Right ventricle myocardium superior (tissue), 1 donor: ENCODE data around the gene NFIL3. TPM values are rescaled to one million over a fixed set of nuclear protein-coding genes. Genes with fewer than 3 reads are reported as not detected.
"Not testable (repeated sequence)": the region's sequence is repeated elsewhere in the genome, so short reads cannot be mapped to it uniquely, and the experiment has no call there.

Experiments
- ATAC-seq: fragments of 200-7000 bp; cut with Tn5 transposase; one replicate; pipeline ENCODE4 v1.9.1; 2020; ENCODE audit warnings: mild to moderate bottlenecking; ENCODE audit not compliant: poor library complexity
- DNase-seq: peaks from one replicate; pipeline ENCODE4 v3.0.0-alpha.2; 2020
- intact Hi-C: fragments of 100-400 bp; cut with DNase I; formaldehyde crosslinking; loops from one replicate; pipeline ENCODE4 v1.11.2; 2022
- long read RNA-seq: library from polyadenylated mRNA; unstranded; transcript quantifications from one replicate; pipeline ENCODE4 v2.0.0, GENCODE V29; 2021
- total RNA-seq: library from RNA; stranded (reverse); fragmentation: NEBNext Ultra II Directional; extraction: Animal tissue kit (Norgen Biotek cat#: 25700); gene quantifications from one replicate; pipeline ENCODE4 v1.2.1, GENCODE V29; 2021
- donor health status: DM: no; HTN: yes; CAD: no; lungs with severe emphysema.

Gene NFIL3, protein sequence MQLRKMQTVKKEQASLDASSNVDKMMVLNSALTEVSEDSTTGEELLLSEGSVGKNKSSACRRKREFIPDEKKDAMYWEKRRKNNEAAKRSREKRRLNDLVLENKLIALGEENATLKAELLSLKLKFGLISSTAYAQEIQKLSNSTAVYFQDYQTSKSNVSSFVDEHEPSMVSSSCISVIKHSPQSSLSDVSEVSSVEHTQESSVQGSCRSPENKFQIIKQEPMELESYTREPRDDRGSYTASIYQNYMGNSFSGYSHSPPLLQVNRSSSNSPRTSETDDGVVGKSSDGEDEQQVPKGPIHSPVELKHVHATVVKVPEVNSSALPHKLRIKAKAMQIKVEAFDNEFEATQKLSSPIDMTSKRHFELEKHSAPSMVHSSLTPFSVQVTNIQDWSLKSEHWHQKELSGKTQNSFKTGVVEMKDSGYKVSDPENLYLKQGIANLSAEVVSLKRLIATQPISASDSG
- 19.9 TPM for total RNA-seq
- long read RNA-seq, transcript NFIL3-201 (2 exons, 2,085 nt), result major isoform, 62 of 73 reads
- long read RNA-seq, partial matches to known transcripts, result 0 of 73 reads
- long read RNA-seq, other reads (novel, unspliced or antisense), result 11 of 73 reads

DNA sequence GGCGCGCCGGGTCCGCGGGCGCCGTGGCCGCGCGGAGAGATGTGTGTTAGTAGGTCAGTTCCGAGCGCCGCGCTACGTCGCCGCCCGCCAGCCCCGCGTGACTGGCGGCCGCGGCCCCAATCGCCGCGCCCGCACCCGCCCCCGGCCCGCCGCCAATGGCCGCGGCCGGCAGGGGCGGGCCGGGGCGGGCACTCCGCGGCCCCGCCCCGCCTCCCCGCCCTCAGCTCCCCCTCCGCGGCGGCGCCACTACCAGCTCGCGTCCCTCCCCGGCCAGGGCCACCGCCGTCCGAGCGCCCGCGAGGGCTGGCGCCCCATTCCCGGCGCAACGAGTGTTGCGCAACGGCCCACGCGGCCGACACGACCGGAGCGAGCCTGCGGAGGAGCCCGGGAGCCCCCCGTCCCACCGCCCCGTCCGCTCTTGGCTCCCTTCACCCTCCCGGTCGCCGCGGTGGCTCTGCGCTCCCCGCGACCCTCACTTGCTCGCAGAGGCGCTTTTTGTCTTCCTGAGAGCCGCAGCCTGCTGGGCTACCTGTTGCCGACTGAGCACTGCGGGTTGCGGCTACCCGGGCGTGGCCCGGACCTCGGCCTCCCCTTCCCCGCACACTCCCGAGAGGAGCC is at the start of gene NFIL3:
Gene NFIL3, minus strand, starts transcription at position 48 of the 618 bp plus-strand sequence. CDS start 13,098 bp downstream, outside the sequence.
- ATAC-seq, result peak; percentile 89
- peak; percentile 92 for DNase-seq
- intact Hi-C loops, result loop anchor here (5.0 kb wide), 1 partner anchor 387 kb away; no protein-coding TSS in a partner anchor

DNA sequence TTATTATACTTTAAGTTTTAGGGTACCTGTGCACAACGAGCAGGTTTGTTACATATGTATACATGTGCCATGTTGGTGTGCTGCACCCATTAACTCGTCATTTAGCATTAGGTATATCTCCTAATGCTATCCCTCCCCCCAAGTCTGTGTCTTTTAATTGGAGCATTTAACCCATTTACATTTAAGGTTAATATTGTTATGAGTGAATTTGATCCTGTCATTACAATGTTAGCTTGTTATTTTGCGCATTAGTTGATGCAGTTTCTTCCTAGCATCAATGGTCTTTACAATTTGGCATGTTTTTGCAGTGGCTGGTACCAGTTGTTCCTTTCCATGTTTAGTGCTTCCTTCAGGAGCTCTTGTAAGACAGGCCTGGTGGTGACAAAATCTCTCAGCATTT is 47.9 kb upstream of the NFIL3 start:
- ATAC-seq, DNase-seq, intact Hi-C loops: not testable (repeated sequence)

GRCh38 chr9:91465420-91465819 is 41.8 kb upstream of the NFIL3 start:
- ATAC-seq (no peak), DNase-seq (no peak)
- intact Hi-C loops, result no loop called here

DNA sequence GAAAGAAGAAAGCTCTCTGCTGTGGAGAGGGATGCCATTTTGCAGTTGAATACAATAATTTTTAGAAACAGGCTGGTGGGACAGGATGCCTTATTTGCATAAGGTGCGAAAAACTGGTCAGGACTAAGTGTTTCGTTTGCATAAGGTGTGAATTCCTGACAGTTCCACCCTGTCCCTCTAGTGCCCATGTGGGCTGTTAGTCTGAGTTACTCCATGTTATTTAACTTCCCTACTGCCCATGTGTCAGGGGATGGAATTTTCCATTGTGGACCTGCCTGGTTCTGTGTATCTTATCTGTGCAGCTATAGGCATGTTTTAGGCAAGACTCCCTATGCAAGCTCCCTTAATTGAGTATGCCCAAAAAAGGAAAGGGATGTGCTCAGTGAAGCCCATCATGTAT is 35.3 kb upstream of the NFIL3 start:
- intact Hi-C loops, result no loop called here
- no peak for ATAC-seq
- DNase-seq, result no peak

GRCh38 chr9:91452844-91453243 is 29.2 kb upstream of the NFIL3 start:
- DNase-seq (no peak), ATAC-seq (no peak)
- intact Hi-C loops, result no loop called here

DNA sequence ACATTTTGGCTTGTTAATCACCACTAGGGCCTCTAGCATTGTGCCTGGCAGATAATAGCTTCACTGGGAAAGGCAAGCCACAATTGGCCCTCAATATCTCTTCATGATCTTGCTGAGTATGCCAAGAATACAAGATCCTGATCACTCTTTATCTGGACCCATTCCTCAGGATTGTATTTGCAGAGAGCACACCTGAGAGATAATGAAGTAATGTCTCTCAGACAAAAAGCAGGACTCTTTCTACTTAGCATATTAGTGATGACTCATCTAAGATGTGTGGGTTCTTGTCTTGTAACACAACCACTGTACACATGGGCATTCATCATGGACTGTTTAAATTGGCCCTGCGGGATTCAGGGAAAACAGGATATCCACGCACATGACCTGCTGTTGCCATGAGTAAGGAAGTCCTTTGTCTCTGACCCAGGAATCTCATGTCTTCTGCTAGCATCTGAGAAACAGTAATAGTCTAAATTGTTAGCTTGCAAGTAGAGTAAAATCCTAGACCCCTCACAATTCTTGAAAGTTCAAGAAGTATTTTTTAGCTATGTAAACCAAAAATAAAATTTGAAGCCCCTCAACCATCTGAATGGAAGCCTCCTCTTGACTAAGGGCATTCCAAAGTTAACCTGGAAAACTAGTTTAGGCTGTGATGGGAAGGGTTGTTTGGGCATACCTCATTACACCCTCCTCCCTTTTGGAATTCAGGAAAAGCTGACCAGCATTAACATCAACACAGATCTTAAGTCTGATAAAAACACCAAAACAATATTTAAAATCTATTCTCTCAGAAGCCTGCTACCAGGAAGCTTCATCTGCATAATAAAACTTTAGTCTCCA is 28.0 kb upstream of the NFIL3 start:
- DNase-seq (no peak), ATAC-seq (no peak)
- intact Hi-C loops, result no loop called here

GRCh38 chr9:91445135-91445534 is 21.5 kb upstream of the NFIL3 start:
- DNase-seq (no peak), ATAC-seq (no peak)
- intact Hi-C loops, result no loop called here

DNA sequence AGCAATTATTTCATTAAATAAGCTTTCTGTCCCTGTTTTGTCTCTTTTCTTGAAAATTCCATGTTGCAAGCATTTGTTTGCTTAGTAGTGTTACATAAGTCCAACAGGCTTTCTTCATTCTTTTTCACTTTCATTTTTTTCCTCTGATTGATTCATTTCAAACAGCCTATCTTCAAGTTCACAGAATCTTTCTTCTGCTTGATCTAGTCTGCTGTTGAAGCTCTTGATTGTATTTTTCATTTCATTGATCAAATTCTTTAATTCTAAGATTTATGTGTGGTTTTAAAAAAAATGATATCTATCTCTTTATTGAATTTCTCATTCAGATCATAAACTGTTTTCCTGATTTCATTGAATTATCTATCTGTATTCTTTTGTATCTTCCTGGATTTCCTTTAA is 20.4 kb upstream of the NFIL3 start:
- intact Hi-C loops, result no loop called here
- DNase-seq, result no peak
- no peak for ATAC-seq

- no peak for DNase-seq
- ATAC-seq, result no peak
- intact Hi-C loops, result no loop called here
These were observed 19.8 kb upstream of the NFIL3 start for GRCh38 chr9:91443321-91443993.

DNA sequence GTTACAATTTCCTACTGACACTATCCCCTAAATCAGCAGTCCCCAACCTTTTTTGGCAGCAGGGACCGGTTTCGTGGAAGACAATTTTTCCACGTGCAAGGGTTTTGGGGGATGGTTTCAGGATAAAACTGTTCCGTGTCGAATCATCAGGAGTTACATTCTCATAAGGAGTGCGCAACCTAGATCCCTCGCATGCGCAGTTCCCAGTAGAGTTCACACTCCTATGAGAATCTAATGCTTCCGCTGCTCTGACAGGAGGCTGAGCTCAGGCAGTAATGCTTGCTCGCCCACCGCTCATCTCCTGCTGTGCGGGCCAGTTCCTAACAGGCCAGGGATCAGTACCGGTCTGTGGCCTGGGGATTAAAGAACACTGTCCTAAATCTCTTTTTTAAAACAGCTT is 13.2 kb upstream of the NFIL3 start:
- no peak for DNase-seq
- no peak for ATAC-seq
- intact Hi-C loops, result loop anchor here (10.0 kb wide), 1 partner anchor 248 kb away; no protein-coding TSS in a partner anchor

GRCh38 chr9:91433180-91433579 is 9.5 kb upstream of the NFIL3 start:
- intact Hi-C loops, result loop anchor here (10.0 kb wide), 1 partner anchor 252 kb away; no protein-coding TSS in a partner anchor

DNA sequence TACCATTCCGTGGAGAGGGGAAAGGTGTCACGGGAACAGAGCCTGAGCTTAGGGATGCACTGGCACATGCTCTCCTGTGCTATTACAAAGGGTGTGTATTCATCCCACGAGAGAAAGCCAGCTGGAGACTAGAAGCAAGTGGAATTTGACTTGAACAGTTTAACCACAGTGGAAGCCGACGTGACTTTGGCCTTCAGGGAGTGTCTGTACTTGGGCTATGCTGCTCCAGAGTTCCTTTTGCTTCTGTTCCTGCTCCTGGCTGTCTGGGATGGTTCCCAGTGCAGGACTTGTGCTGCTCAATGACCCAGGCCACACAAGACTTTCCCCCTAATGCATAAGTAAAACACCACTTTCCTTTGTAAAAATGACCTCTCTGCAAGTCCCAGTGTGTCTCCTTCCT is 7.9 kb upstream of the NFIL3 start:
- no peak for ATAC-seq
- DNase-seq, result no peak
- intact Hi-C loops, result loop anchor here (10.0 kb wide), 1 partner anchor 253 kb away; no protein-coding TSS in a partner anchor

More at GRCh38 chr9:91433180-91433579, 9.5 kb upstream of the NFIL3 start:
- DNase-seq, result no peak
- ATAC-seq, result peak; percentile 76

DNA sequence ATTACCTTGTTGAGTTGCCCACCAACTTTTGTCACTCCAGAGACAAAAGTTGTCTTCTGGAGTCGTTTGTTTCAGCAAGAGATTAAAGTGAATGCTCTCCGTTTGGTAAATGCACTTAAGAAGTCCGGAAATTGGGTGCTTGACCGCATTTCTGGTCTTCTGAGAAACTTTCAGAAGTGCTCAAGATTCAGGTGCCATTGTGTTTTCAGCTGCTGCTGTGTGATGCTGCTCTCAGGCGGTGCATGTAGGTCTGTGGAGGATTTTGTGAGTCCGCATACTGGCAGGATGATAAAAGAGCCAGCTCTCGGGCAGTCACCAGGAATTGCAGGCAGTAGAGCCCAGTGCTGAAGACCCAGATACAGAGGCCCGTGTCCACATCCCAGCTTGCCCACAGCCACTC is 5.9 kb upstream of the NFIL3 start:
- intact Hi-C loops, result loop anchor here (5.0 kb wide), 1 partner anchor 512 kb away; no protein-coding TSS in a partner anchor
- DNase-seq (no peak), ATAC-seq (no peak)

DNA sequence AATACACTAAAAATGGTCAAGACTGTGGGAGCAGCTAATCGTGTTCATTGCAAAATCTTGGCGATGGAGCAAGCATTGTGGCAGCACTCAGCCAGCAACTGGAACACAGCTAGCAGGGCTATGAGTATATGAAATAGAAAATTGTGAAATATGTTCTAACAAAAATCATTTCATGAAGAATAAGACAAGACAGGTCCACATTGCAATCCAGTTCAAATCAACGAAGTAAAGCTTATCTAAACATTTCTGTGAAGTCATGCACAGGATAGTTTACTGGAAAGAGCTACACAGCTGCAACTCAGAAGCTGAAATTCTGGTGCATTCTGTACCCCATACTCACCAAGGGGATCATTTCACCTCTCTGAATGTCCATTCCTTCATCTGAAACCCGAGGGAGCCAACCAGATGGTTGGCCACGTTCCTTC is 5.3 kb upstream of the NFIL3 start:
- no peak for ATAC-seq
- no peak for DNase-seq

GRCh38 chr9:91428436-91428835 is 4.8 kb upstream of the NFIL3 start:
- intact Hi-C loops, result loop anchor here (5.0 kb wide), 1 partner anchor 511 kb away; no protein-coding TSS in a partner anchor
- DNase-seq, result no peak
- no peak for ATAC-seq

More for the DNA sequence above, 5.3 kb upstream of the NFIL3 start:
- intact Hi-C loops, result loop anchor here (5.0 kb wide), 1 partner anchor 512 kb away; no protein-coding TSS in a partner anchor

- intact Hi-C loops, result loop anchor here (5.0 kb wide), 1 partner anchor 511 kb away; no protein-coding TSS in a partner anchor
- ATAC-seq (no peak), DNase-seq (no peak)
These were observed 4.2 kb upstream of the NFIL3 start for GRCh38 chr9:91427873-91428272.

GRCh38 chr9:91426123-91426745 is 2.6 kb upstream of the NFIL3 start:
- no peak for DNase-seq
- intact Hi-C loops, result loop anchor here (5.0 kb wide), 1 partner anchor 509 kb away; no protein-coding TSS in a partner anchor
- ATAC-seq, result no peak
